Kidney (tissue), 14 donors: ENCODE results near the gene ADRA2C. TPM values are rescaled to one million over a fixed set of nuclear protein-coding genes. Genes with fewer than 3 reads are reported as not detected.

ENCODE experiments used
- DNase-seq, 5 donors: peaks; one replicate each; pipeline ENCODE4 v3.0.0-alpha.2; 2013 to 2020
- FAIRE-seq: peaks from 2 replicates; lab custom pipeline; 2012; peaks lifted over from hg19 to GRCh38; lab: Jason Lieb, UNC
- H3K27ac ChIP-seq, 2 donors: one replicate each; pipeline ENCODE4 v1.7.0; 2013; ENCODE audit warnings: low read depth in 2 of 2, low read length in 2 of 2, inconsistent platforms in 1 of 2
- H3K27me3 ChIP-seq: one replicate; pipeline ENCODE4 v1.7.1; 2013; ENCODE audit warnings: low read length, inconsistent platforms; ENCODE audit not compliant: control insufficient read depth, insufficient read depth
- H3K36me3 ChIP-seq, 3 donors: one replicate each; pipeline versions ENCODE4 v1.7.0 to v1.7.1; 2013; ENCODE audit warnings: low read length in 3 of 3, control low read depth in 1 of 3, inconsistent platforms in 1 of 3; ENCODE audit not compliant: insufficient read depth in 3 of 3, control insufficient read depth in 2 of 3
- H3K4me1 ChIP-seq, 3 donors: one replicate each; pipeline versions ENCODE4 v1.7.0 to v1.7.1; 2013; ENCODE audit warnings: low read length in 3 of 3, inconsistent platforms in 1 of 3, low read depth in 1 of 3; ENCODE audit not compliant: control insufficient read depth in 2 of 3, insufficient read depth in 2 of 3
- H3K4me3 ChIP-seq, 3 donors: one replicate each; pipeline versions ENCODE4 v1.7.0 to v1.8.1; 2013; ENCODE audit warnings: low read length in 3 of 3, control low read depth in 1 of 3, inconsistent platforms in 1 of 3
- H3K9ac ChIP-seq, 3 donors: one replicate each; pipeline versions ENCODE4 v1.7.0 to v1.7.1; 2013; ENCODE audit warnings: low read length in 3 of 3, control low read depth in 1 of 3, inconsistent platforms in 1 of 3
- H3K9me3 ChIP-seq, 3 donors: one replicate each; pipeline versions ENCODE4 v1.7.0 to v1.7.1; 2013; ENCODE audit warnings: low read length in 3 of 3, control low read depth in 1 of 3, inconsistent platforms in 1 of 3; ENCODE audit not compliant: control insufficient read depth in 2 of 3, insufficient read depth in 1 of 3
- intact Hi-C: fragments of 100-400 bp; cut with DNase I; formaldehyde crosslinking; loops from one replicate; pipeline ENCODE4 v1.11.1; 2022
- polyA plus RNA-seq: library from polyadenylated mRNA; stranded (reverse); fragments of 350-450 nt; fragmentation: Illumina TruSeq; extraction: RNeasy Lipid Tissue Mini Kit (QIAGEN cat#74804); gene quantifications from one replicate; pipeline ENCODE4 v1.2.3, GENCODE V29; 2014; ENCODE audit warnings: low read depth, low replicate concordance; ENCODE audit not compliant: insufficient read depth
- total RNA-seq: library from RNA; stranded (reverse); fragmentation: NEBNext Ultra II Directional; extraction: Animal tissue kit (Norgen Biotek cat#: 25700); gene quantifications from one replicate; pipeline ENCODE4 v1.2.1, GENCODE V29; 2021
- TF ChIP-seq, protein P1 (sequence below): IDR thresholded peaks from 3 replicates; pipeline ENCODE4 v1.5.1; 2012; ENCODE audit warnings: mild to moderate bottlenecking, moderate library complexity, borderline replicate concordance; ENCODE audit not compliant: insufficient read depth; ENCODE audit errors: extremely low read depth
- donor health status: control.
- donor health status: control.
- donor health status: control.
- donor health status: control.
- donor health status: control.
- donor health status: DM: yes; HTN: yes; CAD: no.
- donor health status: Normal renal cell carcinoma (clear cell type).

The ADRA2C gene
- total and polyA plus RNA-seq, 2 donors from 2014 or later: 21.9 to 36.2 TPM

DNA sequence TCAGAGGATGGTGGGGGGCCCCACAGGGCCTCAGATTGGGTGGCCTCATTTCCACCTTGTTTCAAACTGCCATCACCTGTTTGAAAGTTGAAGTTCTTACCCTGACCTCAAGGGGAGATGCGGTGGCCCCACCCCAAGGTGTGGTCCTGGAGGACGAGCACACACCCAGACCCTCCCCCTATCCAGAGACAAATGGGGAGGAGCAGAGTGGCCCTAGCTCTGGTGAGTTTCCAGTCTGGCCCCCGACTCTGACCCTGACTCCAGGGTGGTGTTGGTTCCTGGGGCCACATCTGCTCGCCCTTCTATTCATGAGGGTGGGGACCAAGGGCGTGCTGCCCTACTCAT is 36.3 kb upstream of the ADRA2C start:
- intact Hi-C loops: no loop called here
- TF ChIP-seq, protein P1, sequence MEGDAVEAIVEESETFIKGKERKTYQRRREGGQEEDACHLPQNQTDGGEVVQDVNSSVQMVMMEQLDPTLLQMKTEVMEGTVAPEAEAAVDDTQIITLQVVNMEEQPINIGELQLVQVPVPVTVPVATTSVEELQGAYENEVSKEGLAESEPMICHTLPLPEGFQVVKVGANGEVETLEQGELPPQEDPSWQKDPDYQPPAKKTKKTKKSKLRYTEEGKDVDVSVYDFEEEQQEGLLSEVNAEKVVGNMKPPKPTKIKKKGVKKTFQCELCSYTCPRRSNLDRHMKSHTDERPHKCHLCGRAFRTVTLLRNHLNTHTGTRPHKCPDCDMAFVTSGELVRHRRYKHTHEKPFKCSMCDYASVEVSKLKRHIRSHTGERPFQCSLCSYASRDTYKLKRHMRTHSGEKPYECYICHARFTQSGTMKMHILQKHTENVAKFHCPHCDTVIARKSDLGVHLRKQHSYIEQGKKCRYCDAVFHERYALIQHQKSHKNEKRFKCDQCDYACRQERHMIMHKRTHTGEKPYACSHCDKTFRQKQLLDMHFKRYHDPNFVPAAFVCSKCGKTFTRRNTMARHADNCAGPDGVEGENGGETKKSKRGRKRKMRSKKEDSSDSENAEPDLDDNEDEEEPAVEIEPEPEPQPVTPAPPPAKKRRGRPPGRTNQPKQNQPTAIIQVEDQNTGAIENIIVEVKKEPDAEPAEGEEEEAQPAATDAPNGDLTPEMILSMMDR: no peak
- Histone ChIP-seq H3K4me3 (no peak overlapping the region), H3K36me3 (no peaks in the 10 kb centered on the region), H3K9ac (no peak overlapping the region), H3K27ac (no peak overlapping the region), H3K27me3 (peaks cover under 1% of the 10 kb centered on the region), H3K4me1 (no peaks in the 10 kb centered on the region), H3K9me3 (no peaks in the 10 kb centered on the region)
- no peak for DNase-seq
- no peak for FAIRE-seq

DNA sequence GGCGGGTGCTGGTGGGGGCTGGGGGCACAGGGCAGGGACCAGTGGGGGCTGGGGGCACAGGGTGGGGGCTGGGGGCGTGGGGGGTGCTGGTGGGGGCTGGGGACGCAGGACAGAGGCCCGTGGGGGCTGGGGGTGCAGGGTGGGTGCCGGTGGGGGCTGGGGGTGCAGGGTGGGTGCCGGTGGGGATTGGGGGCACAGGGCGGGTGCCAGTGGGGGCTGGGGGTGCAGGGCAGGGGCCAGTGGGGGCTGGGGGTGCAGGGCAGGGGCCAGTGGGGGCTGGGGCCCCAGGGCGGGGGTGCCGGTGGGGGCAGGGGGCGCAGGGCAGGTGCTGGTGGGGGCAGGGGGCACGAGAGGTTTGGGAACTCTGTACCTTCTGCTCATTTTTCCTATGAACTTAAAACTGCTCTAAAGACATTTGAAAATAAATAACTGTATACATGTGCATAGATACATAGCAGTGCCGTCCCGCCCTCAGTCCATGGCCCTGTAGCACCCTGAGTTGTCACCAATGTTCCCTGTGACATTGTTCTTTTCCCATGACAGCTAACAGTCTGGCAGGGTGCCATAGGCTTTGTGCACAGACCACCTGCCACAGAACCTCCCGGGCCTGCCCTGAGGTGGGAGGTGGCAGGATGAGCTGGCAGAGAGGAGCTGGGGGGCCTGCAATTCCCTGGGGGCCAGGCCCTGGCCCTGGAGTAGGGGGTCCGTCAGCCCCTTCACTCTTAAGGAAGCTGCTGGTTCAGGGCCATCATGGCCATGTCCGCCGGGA is 35.6 kb upstream of the ADRA2C start:
- Histone ChIP-seq H3K27me3 (no peaks in the 10 kb centered on the region), H3K4me3 (no peak overlapping the region), H3K36me3 (no peaks in the 10 kb centered on the region), H3K9me3 (no peaks in the 10 kb centered on the region), H3K9ac (no peak overlapping the region), H3K4me1 (no peaks in the 10 kb centered on the region), H3K27ac (no peak overlapping the region)
- intact Hi-C loops: no loop called here
- DNase-seq (no peak), FAIRE-seq (no peak)
- TF ChIP-seq, protein P1: no peak

DNA sequence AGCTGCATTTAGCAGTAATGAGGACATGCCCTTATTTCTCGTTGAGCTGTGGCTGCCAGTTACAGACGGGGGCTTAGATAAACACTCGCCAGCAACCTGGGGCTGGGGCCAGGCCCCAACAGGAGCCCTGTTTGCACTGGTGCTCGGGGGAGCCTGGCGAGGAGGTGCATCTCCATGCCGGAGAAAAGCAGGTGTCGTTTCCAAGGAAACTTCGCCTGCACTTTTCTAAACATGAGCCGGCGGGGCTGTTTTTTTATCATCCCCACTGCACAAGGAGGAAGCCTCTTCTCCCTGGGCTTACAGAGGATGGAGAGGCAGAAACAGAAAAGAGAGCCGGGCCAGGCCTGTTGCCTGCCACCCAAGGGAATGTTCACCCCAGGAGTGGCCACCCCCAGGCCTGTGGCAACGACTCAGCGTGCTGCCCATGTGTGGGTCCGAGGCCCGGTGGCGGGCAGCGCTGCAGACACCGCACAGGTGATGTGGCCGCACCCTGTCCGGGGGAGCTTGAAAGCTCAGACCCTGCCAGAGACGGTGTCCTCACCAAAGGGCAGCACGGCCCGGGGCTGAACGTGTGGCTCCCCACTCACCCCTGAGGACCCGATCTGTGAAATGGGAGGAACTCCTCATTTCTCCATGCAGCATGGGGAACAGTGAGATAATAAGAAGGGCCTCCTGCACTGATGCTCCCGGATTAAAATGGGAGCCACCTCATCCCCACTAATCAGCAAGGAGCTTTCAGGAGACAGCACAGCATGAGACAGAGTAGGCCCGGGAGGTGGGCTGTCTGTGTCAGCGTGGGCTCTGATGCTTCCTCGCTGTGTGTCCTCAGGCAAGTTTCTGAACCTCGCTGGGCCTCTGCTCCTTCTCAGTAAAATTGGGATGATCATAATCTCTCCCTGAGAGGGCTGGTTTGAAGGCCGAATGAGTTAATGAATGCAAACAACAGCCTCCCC is 33.8 kb upstream of the ADRA2C start:
- no peaks in the 10 kb centered on the region for H3K27me3 ChIP-seq
- intact Hi-C loops: no loop called here
- H3K9ac ChIP-seq: no peak overlapping the region
- no peaks in the 10 kb centered on the region for H3K4me1 ChIP-seq
- H3K27ac ChIP-seq: no peak overlapping the region
- TF ChIP-seq, protein P1: no peak
- DNase-seq: no peak
- H3K4me3 ChIP-seq: no peak overlapping the region
- no peaks in the 10 kb centered on the region for H3K36me3 ChIP-seq
- FAIRE-seq: no peak
- no peaks in the 10 kb centered on the region for H3K9me3 ChIP-seq
